DOHH2 (cell line): ENCODE results near the gene CACNA1I.

Source experiments
- H3F3A ChIP-seq: fragments of 200-600 bp; sonication (generic), shearing (Covaris generic); 2 replicates; pipeline ENCODE4 v1.6.0; 2016; ENCODE audit warnings: antibody characterized with exemption, mild to moderate bottlenecking; ENCODE audit not compliant: control insufficient read depth, insufficient read depth
- H3K27ac ChIP-seq: fragments of 200-600 bp; sonication (generic); 2 replicates; pipeline ENCODE4 v1.5.1; 2014; ENCODE audit warnings: low read depth, mild to moderate bottlenecking, low read length, moderate library complexity
- H3K27me3 ChIP-seq: fragments of 200-600 bp; sonication (generic); 2 replicates; pipeline ENCODE4 v1.6.1; 2014; ENCODE audit warnings: mild to moderate bottlenecking, low read length, mixed read lengths; ENCODE audit not compliant: control insufficient read depth
- H3K36me3 ChIP-seq: fragments of 200-600 bp; sonication (generic); 2 replicates; pipeline ENCODE4 v1.6.1; 2014; ENCODE audit warnings: mild to moderate bottlenecking, low read length, moderate library complexity, mixed read lengths; ENCODE audit not compliant: control insufficient read depth
- H3K4me1 ChIP-seq: fragments of 200-600 bp; sonication (generic); 2 replicates; pipeline ENCODE4 v1.6.1; 2014; ENCODE audit warnings: mild to moderate bottlenecking, low read length, mixed read lengths; ENCODE audit not compliant: control insufficient read depth
- H3K4me2 ChIP-seq: fragments of 200-600 bp; sonication (generic); 2 replicates; pipeline ENCODE4 v1.6.0; 2014; ENCODE audit warnings: mild to moderate bottlenecking, low read length, moderate library complexity
- H3K4me3 ChIP-seq: fragments of 200-600 bp; sonication (generic); 2 replicates; pipeline ENCODE4 v1.5.1; 2014; ENCODE audit warnings: mild to moderate bottlenecking, low read length, mixed read lengths
- H3K79me2 ChIP-seq: fragments of 200-600 bp; sonication (generic); 2 replicates; pipeline ENCODE4 v1.6.1; 2014; ENCODE audit warnings: mild to moderate bottlenecking, low read length, mixed read lengths; ENCODE audit not compliant: control insufficient read depth
- H3K9me2 ChIP-seq: fragments of 200-600 bp; sonication (generic); replicated peaks from 2 replicates; pipeline ENCODE4 v1.6.1; 2014; ENCODE audit warnings: mild to moderate bottlenecking, low read length, mixed read lengths; ENCODE audit not compliant: control insufficient read depth
- H3K9me3 ChIP-seq: fragments of 200-600 bp; sonication (generic); 2 replicates; pipeline ENCODE4 v1.6.1; 2014; ENCODE audit warnings: antibody characterized with exemption, low read length, mixed read lengths; ENCODE audit not compliant: control insufficient read depth, insufficient read depth
- H4K20me1 ChIP-seq: fragments of 200-600 bp; sonication (generic); 2 replicates; pipeline ENCODE4 v1.6.0; 2014; ENCODE audit warnings: low read depth, mild to moderate bottlenecking, antibody characterized with exemption, low read length, moderate library complexity; ENCODE audit not compliant: control insufficient read depth, insufficient read depth
- CTCF ChIP-seq: fragments of 200-600 bp; sonication (generic); IDR thresholded peaks from one replicate; pipeline ENCODE4 v1.5.1; 2014; ENCODE audit warnings: antibody characterized with exemption, mild to moderate bottlenecking, low read depth, low read length; ENCODE audit not compliant: poor library complexity, severe bottlenecking
- EZH2phosphoT487 ChIP-seq: fragments of 200-600 bp; sonication (generic); IDR thresholded peaks from 2 replicates; pipeline ENCODE4 v1.6.1; 2017; ENCODE audit warnings: borderline replicate concordance, mild to moderate bottlenecking, antibody characterized with exemption, low read length, moderate library complexity, mixed read lengths

Gene CACNA1I

DNA sequence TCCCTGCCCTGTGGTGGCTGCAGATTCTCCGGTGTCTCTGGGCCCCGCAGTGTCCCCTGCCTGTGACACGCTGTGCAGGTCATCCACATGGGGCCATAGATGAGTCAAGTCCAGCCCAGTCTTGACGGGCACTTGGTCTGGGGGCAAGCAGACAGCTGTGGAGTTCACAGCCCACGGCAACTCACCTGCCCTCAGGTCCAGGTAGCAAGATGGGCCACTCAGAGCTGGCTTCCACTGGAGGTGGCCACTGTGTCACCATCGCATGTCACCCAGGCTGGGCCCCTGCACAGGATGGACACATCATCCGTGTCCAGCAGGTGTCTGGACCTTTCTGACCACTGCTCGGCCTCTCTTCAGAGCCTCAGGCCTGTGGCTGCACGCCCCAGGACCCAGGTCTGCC is 109.9 kb downstream of the CACNA1I start:
- no peak overlapping the region for H3K4me3 ChIP-seq
- no peaks in the 10 kb centered on the region for H3K36me3 ChIP-seq
- no peaks in the 10 kb centered on the region for H3K27me3 ChIP-seq
- no peak overlapping the region for H3K4me2 ChIP-seq
- no peaks in the 10 kb centered on the region for H3K9me3 ChIP-seq
- no peaks in the 10 kb centered on the region for H3F3A ChIP-seq
- no peaks in the 10 kb centered on the region for H4K20me1 ChIP-seq
- no peaks in the 10 kb centered on the region for H3K4me1 ChIP-seq
- H3K27ac ChIP-seq: no peak overlapping the region
- H3K9me2 ChIP-seq: no peaks in the 10 kb centered on the region
- TF ChIP-seq CTCF: no peak
- no peak for TF ChIP-seq EZH2phosphoT487
- no peaks in the 10 kb centered on the region for H3K79me2 ChIP-seq

DNA sequence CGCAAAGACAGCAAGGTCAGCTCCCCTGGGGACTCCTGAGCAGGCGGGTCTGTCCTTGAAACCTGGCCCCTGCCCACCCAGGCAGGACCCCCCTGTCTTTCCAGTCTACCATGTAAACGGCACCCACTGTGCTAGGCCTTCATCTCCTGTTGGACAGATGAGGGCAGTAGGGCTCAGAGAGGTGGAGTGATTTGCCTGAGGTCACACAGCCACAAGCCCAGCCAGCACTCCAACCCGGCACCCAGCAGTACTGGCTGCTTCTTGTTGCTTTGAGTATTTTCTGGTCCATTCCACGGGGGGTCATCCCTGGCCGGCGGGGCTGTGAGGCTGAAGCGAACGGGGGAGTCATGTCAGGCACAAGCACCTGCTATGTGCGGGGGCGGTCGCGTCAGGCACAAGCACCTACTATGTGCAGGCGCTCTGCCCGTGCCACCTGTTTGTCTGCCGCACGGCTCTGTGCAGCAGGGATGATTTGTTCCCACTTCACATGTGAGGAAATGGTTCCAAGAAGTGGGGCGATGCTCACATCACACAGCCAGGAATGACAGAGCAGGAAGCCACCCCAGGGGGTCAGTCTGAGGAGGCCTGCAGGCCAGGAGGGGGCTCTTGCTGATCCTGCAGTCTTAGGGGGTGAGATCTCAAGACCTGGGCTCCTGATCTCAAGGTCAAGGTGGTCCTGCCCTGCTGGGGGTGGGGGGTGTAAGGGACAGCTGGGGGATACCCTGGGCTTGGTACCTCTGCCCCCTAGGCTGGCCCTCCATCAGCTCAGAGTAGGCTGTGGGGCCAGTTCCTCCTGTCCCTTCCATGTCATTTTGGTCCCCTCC is 110.7 kb downstream of the CACNA1I start:
- Histone ChIP-seq H3K9me3 (no peaks in the 10 kb centered on the region), H4K20me1 (no peaks in the 10 kb centered on the region), H3K9me2 (no peaks in the 10 kb centered on the region), H3F3A (no peaks in the 10 kb centered on the region), H3K36me3 (no peaks in the 10 kb centered on the region), H3K27ac (no peak overlapping the region), H3K4me1 (no peaks in the 10 kb centered on the region), H3K4me3 (no peak overlapping the region), H3K79me2 (no peaks in the 10 kb centered on the region), H3K4me2 (no peak overlapping the region), H3K27me3 (no peaks in the 10 kb centered on the region)
- no peak for TF ChIP-seq EZH2phosphoT487
- TF ChIP-seq CTCF: no peak

DNA sequence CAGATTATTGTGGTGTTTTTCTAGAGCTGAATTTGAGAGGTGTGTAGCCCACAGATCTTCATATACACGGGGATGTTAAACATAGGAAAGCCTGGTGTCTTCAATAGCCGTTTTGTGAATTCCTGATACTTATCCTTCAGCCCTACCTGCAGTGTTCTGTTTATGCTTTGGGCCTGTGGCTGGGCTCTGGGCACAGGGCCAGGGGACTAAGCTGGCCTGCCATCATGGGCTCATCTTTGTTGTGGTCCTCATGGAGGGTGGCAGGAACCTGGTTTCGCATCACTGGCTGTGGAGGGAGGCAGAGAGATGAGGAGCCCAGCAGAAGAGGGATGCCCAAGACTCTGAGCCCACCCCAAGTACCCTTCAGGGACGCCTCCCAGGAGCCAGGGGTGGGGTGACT is 112.4 kb downstream of the CACNA1I start:
- TF ChIP-seq EZH2phosphoT487 (no peak), CTCF (no peak)

GRCh38 chr22:39683639-39684038 is 113.1 kb downstream of the CACNA1I start:
- no peak for TF ChIP-seq CTCF
- no peak for TF ChIP-seq EZH2phosphoT487
- Histone ChIP-seq H3K4me3 (no peak overlapping the region), H3K4me2 (no peak overlapping the region), H4K20me1 (no peaks in the 10 kb centered on the region), H3K27ac (no peak overlapping the region), H3F3A (no peaks in the 10 kb centered on the region), H3K27me3 (no peaks in the 10 kb centered on the region), H3K4me1 (no peaks in the 10 kb centered on the region), H3K9me2 (no peaks in the 10 kb centered on the region), H3K36me3 (no peaks in the 10 kb centered on the region), H3K79me2 (no peaks in the 10 kb centered on the region), H3K9me3 (no peaks in the 10 kb centered on the region)

More for the DNA sequence above, 112.4 kb downstream of the CACNA1I start:
- no peaks in the 10 kb centered on the region for H3K79me2 ChIP-seq
- no peak overlapping the region for H3K4me3 ChIP-seq
- no peaks in the 10 kb centered on the region for H3K27me3 ChIP-seq
- H3K27ac ChIP-seq: no peak overlapping the region
- H3K4me2 ChIP-seq: no peak overlapping the region
- H3K36me3 ChIP-seq: no peaks in the 10 kb centered on the region
- H3K9me2 ChIP-seq: no peaks in the 10 kb centered on the region
- no peaks in the 10 kb centered on the region for H4K20me1 ChIP-seq
- H3K9me3 ChIP-seq: no peaks in the 10 kb centered on the region
- H3K4me1 ChIP-seq: no peaks in the 10 kb centered on the region
- H3F3A ChIP-seq: no peaks in the 10 kb centered on the region
